GM18873 (cell line): ENCODE data around the gene PAQR8.
A peak's percentile ranks its signal among the peaks of the same experiment; 100 is the strongest.
"Not testable (repeated sequence)": the region's sequence is repeated elsewhere in the genome, so short reads cannot be mapped to it uniquely, and the experiment has no call there.

Experiments used
- ATAC-seq: cut with Tn5 transposase; IDR thresholded peaks from one replicate; pipeline ENCODE4 v1.9.1; 2021; ENCODE audit warnings: mild to moderate bottlenecking, moderate library complexity, moderate number of reproducible peaks; ENCODE audit not compliant: unreplicated experiment, low FRiP score

Gene PAQR8

DNA sequence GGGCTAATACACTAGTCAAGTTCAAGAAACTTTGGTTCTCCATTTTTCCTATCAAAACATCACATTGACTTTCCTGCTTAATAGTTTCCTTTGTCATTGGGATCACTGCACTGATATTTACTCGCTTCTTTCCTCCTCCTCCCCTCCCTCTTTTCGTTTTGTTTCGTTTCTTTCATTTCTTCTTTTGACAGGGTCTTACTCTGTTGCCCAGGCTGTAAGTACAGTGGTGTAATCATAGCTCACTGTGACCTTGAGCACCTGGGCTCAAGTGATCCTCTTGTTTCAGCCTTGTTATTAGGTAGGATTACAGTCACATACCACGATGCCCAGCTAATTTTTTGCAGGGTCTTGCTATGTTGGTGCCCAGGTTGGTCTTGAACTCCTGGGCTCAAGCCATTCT lies 12.3 kb downstream of the PAQR8 start:
- no peak for ATAC-seq

DNA sequence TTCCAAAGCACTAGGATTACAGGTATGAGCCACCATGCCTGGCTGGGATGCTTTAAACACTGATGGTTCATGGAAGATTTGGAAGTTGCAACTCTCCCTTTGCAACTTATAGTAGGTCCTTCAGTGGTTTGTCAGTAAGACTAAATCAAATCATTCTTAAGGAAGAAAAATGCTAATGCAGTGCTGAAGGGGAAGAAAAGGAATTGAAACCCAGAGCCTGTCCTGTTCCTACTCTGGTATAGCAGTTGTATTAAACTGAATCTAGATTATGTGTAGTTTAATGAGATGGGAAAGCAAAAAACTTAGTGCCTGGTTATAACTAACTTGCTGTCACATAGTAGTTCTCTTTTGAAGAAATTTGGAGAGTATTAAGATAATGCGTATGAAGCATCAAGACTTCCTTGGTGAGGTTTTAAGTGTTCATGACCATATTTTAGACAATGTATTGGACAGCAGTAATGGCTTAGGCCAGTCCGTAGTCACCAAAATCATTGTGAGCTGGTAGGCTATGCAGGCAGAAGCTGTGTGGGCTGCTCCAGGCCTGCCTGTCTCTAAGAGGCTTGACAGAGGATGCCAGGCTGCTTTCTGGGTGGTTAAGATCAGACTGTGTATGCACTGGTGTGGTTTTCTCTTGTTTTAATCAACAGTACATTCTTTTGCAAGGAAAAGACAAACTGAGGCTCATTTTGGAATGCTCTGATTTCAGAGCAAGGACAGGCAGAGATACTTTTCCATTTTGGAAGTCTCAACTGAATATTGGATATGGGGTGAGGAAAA lies 14.0 kb downstream of the PAQR8 start:
- ATAC-seq, result no peak

DNA sequence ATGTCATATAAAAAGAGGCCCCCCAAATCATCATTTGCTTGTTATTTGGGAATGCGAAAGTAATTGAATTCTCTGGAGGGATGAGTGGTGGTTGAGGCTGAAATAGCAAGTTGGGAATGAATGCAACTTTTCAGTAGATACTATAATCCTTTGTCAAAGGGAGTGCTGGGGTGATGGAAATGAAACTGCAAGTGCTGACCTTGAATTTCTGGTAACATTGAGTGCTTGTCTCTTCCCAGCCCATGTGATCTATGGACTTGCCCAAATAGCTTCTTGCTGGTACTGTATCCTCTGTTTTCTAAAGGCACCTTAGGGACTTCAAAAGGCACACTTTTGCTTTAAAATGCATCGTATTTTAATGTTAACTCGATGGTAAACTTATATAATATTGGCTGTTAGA lies 14.8 kb downstream of the PAQR8 start:
- ATAC-seq, result no peak

DNA sequence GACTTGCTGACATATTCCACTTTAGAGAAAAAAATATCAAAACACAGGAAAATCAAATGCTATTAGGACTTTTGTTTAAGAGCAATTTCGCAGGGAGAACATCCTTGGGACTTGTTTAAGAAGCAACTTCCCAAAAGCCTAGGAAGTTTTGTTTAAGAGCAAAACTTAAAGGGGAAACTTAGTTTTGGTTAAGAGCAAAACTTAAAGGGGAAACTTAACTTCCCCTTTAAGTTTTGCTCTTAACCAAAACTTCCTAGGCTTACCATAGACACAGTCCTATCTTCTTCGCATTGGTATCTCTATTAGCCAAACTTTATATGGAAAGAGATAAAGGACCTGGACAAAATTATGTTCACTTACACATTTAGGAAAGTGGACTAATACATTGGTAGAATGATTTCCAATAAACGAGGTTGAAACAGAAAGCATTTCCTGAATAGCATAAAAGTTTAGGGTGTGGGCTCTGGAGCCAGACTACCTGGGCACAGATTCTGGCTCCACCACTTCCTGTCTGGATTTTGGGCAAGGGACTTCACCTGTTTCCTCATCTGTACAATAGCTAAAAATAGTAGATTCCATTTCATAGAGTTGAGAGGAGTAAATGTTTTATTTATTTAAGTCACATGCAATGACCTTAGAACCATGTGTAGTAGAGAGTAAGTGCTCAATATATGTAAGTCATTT lies 15.7 kb downstream of the PAQR8 start:
- ATAC-seq, result no peak

DNA sequence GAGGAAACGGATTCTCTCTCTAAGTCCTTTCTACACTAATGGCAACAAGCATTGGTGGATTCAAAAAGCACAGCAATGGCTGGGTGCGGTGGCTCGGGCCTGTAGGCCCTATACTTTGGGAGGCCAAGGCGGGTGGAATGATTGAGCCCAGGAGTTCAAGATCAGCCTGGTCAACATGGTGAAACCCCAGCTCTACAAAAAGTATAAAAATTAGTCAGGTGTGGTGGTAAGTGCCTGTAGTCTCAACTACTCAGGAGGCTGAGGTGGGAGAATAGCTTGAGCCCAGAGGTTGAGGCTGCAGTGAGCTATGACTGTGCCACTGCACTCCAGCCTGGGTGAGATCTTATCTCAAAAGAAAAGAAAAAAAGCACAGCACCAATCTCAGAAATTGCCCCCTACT lies 19.3 kb downstream of the PAQR8 start:
- no peak for ATAC-seq

DNA sequence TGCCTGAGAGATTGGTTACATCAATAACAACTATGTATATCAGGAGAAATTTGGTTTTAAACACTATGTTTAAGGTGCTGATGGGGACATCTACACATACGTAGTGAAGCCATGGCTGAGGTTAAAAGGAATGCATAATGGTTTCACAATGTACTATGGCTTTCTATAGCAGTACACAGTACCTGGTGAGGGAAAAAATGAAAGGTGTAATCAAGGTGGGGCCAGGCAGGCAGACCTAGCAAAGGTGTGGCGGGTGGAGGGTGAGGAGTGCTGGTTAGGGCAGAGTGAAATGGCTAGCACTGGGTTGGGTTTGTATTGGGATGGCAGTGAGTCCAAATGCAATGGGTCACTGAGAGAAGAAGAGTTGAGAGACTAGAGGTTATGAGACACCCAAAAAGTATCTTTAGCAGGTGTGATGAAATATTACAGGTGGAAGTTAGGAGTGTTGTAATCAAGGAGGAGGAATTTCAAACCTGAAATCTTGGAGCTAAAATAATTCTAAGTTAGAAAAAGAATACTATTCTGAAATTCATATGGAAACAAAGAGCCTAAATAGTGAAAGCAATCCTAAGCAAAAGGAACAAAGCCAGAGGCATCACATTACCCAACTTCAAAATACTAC lies 22.3 kb downstream of the PAQR8 start:
- ATAC-seq, result no peak

DNA sequence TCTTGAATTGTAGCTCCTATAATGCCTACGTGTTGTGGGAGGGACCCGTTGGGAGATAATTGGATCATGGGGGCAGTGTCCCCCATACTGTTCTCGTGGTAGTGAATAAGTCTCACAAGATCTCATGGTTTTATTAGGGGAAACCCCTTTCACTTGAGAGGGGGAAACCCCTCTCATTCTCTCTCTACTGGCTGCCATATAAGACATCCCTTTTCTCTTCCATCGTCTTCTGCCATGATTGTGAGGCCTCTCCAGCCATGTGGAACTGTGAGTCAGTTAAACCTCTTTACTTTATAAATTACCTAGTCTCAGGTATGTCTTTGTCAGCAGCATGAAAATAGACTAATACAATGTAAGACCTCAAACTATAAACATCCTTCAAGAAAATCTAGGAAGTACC lies 23.1 kb downstream of the PAQR8 start:
- no peak for ATAC-seq

DNA sequence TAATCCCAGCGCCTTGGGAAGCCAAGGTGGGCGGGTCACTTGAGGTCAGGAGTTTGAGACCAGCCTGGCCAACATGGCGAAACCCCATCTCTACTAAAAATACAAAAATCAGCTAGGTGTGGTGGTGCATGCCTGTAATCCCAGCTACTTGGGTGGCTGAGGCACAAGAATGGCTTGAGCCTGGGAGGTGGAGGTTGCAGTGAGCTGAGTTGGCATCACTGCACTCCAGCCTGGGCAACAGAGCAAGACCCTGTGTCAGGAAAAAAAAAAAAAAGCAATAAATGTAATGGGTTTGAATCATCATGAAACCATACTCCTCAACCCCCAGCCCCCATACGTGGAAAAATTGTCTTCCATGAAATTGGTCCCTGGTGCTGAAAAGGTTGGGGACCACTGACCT lies 26.2 kb downstream of the PAQR8 start:
- ATAC-seq, result not testable (repeated sequence)

DNA sequence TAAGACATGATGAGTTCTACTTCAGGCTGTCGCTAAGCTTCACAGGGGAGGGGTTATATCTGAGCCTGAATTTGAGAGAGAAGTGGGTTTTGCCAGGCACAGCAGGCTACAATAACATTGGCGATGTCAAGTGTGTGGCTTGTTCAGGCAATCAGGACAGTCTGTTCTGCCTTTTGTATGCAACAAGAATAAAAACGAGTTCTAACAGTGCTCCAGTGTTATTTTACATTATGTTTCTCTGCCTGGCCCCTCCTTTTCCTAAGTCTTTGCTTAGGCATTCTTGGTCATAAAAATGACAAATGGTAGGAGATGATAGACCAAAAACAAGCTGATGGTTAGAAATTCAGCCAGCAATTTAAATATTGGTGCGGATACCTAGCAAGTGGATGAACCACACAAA lies 26.8 kb downstream of the PAQR8 start:
- ATAC-seq, result no peak

DNA sequence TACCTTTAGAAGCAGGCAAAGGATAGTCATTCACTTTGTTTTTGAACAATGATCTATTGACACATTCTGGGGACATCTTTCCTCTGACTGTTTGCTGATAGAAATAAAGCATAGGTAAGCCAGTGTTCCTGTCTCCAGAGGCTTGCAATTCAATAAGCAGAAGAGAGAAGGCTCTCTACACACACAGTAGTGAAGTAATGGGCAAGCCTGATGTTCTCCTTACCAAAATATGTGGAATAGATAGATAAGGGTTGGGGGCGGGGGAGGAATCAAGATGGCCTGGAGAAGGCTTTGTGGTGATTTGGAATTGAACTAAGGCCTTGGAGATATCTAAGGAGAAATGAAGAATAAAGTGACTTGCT lies 27.3 kb downstream of the PAQR8 start:
- no peak for ATAC-seq

DNA sequence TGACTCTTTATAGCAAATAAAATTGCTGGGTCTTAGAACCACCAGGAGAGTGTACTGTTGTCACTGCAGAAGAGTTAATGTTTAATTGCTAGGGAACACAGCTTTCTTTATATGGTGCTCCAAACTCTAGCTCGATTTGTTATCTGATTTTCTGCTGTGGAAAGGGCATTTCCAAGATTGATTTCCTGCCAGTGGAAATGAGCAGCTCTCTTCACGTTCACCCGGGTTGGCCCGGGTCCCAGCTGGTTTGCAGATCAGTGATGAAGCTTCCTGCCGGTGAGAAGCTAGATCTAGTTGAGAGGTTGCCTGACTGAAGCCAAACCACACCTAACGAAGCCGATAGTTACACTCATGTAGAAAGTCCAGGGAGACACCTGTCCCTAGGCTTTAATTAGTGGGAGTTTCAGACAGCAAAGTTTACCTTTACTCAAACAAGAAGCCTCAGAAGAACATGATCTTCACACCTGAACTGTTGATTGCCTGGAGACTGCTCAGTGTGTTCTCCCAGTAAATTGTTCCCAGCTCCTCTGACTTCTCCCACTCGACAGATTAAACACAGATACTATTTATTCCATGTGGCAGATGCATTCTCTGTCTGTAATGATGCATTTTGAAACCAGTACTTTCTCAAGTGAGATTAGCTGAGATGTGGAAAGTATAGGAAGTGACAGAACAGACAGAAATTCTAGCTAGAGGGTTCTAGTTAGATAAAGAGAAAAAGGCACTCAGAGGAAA lies 27.8 kb downstream of the PAQR8 start:
- peak; percentile 56 for ATAC-seq

DNA sequence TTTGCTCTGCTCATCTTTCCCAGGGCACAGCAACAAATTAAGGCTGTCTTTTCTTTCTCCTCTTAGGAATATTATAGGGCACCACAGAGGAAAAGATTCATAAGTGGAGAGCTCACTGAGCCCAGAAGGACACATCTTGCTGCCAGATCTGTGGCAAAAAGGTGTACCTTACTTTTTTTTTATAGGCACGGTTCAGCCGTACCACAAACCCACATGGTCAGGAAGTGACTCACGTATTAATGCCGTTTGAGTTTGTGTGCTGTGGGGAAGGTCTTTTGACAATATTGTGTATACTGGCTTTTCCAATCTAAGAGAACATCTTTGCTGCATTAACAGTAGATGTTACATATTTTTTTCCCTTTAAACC lies 28.4 kb downstream of the PAQR8 start:
- ATAC-seq, result peak; percentile 31

DNA sequence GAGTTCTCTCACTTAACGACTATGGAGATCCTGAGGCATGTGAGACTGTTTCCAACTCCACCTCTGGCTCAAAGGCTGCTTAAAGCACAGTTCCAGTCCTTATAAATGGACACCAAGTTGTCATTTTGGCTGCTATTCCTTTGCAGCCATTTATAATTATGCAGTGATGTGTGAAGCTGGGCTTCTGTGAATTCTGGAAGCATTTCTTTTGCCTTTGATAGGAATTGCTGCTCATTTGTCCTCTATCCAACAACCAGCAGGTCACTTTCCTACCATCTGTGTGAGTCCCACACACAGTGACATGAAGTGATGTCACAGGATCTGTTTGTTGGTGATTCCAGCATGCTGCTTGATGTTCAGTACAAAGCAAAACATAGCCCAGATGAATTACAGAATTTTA lies 29.6 kb downstream of the PAQR8 start:
- ATAC-seq, result no peak

DNA sequence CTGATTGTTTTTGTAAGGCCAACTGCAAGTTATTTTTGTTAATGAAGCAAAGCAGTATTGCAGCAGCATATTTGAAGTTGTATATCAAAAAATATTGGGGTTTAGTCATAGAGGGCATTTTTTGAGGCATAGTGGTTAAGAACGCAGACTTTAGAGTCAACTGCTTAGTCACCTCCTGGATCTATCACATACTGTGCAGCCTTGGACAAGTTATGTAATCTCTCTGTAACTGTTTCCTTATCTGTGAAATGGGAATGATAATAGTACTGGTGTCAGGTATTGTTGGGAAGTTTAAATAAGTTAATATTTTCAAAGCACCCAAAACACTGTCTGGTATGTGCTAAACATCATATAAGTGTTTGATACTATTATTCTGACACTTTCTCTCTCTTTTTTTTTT lies 31.0 kb downstream of the PAQR8 start:
- ATAC-seq, result no peak

DNA sequence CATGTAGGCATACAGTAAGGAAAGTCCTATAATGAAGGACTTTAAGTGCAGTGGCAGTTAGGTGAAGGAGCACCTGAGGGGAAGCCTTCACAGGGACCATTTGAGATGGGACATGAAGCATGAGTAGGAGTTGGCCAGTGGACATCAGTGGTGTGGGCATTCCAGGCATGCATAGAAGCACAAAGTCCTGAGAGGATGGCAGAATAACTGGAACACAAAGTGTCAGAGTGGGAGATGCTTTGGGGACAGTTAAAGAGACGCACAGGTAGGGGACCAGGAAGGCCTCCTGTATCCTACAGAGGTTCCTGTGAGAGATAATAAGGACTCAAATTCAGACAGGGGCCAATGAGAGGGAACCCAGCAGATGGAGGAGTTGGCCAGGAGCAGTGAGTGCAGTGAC lies 31.8 kb downstream of the PAQR8 start:
- ATAC-seq, result no peak

DNA sequence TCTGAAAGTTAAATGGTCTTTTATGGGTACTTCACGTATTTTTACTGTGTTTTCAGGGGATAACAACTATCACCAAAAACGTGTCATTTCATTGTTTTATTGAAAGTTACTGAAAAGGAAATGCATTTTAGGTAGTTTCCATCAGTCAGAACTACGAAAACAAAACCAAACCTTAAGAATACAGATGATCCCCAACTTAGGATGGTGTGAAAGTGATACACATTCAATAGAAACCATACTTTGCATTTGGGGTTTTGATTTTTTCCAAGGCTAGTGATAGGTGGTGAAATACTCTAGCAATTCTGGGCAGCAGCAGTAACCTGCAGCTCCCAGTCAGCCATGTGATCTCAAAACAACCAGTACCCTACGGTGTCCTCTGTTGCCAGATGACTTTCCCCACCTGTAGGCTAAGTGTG lies 32.3 kb downstream of the PAQR8 start:
- peak; percentile 62 for ATAC-seq

DNA sequence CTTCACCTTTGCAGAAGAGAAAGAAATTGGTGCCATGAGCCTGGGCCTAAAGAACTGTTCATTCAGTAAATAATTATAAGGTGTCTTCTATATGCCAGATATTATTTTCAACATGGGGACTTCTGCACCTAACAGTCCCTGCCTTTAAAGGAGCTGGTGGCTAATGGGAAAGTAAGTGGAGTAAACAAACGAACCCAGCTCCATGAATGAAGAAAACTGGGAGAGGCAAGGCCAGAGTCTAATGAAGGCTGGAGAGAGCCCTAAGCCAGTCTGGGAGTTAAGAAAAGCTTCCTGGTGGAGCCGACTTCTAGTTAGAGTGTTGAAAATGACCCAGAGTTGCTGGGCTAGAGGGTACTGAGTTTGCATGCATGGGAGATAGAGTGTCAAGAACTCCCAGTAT lies 34.0 kb downstream of the PAQR8 start:
- ATAC-seq, result no peak

DNA sequence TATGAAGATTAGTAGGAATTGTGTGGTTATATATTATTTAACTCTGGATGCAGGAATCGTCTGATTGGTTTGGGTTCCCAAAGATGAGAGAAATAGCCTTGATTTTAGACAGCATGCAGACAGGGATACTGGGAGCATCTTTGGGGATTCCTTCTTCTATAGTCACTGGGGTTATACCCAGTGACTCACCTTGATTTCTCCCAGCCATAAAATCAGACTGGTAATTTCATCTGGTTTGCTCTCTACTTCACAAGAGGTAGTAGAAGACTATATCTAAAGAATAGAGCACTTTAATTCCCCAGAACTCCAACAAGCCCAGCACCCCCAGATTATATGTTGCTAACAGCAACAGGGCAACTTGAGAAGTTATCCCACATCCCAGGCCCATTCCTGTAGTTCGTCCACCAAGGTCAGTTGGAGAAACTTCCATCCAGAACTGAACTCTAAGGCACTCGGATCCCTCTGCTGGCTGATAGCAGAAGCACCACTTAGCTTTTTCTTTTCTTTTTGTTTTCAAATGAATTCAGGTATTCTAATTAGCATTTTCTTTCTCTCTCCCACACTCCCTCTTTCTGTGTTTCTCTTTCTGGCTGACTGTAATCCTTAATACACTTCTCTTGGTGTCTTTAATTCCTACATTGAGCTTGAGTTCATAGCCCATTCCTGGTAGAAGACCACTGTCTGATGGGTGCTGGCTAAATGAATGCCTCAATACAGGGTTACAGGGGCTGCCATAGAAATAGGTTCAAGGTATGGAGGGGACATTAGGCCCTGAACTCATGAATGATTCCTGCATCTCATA lies 37.8 kb downstream of the PAQR8 start:
- ATAC-seq, result no peak

DNA sequence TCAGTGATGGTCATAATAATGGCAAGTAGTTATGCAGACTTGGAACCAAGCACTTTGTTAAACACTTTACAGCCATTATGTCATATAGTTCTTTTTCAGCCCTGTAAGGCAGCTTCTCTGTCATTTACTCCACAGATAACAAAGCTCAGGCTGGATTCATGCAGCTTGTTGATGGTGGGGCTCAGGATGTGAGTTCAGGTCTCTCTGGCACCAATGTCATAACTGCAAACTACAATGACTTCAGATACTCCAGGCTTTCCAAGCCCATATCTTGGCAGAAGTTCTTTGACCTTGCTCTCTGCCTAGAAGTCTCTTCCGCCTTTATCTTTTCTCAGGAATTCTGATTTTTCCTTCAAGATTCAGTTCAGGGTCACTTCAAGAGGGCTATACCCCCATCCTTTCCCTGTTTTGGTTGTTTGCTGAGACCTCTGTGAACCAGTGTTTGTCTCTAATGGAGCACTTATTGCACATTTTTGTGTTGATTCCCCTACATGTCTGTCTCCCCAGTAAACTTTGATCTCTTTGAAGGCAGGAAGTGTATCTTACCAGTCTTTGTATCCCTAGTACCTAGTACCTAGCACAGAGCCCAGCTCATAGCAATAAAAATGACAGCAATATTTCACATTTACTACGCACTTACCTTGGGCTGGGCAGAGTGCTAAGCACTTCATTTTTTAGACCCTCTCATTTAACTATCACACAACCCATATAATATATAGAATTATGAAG lies 38.5 kb downstream of the PAQR8 start:
- ATAC-seq, result no peak

DNA sequence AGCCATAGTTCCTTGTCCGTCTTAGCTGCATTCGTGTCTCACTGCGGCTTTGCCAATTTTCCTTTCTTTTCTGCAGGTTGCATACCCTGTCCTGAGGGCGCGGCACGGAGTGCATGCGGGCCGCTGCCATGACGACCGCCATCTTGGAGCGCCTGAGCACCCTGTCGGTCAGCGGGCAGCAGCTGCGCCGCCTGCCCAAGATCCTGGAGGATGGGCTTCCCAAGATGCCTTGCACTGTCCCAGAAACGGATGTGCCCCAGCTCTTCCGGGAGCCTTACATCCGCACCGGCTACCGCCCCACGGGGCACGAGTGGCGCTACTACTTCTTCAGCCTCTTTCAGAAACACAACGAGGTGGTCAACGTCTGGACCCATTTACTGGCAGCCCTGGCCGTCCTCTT lies 41.1 kb downstream of the PAQR8 start:
- no peak for ATAC-seq
